GM10248 (cell line): ENCODE measurements around the gene IL1RAPL1.

Experiments used
- CTCF ChIA-PET: fragments of 300-600 bp; sonication (Branson Sonifier 250); formaldehyde crosslinking; extraction: SDS; loops from one replicate; lab custom pipeline; 2021; ENCODE audit warnings: antibody characterized with exemption; lab: Yijun Ruan, JAX
- POLR2A ChIA-PET: fragments of 350-650 bp; sonication (Branson Sonifier 250); formaldehyde crosslinking; extraction: SDS; loops from one replicate; lab custom pipeline; 2020; ENCODE audit warnings: antibody characterized with exemption; lab: Yijun Ruan, JAX
- DNase-seq: peaks from one replicate; pipeline ENCODE4 v3.0.0; 2012; ENCODE audit errors: extremely low spot score
- CTCF ChIP-seq: IDR thresholded peaks from 2 replicates; pipeline ENCODE4 v1.5.1; 2012; ENCODE audit warnings: mild to moderate bottlenecking, low read depth; ENCODE audit errors: extremely low read depth, missing control alignments, control extremely low read depth

The IL1RAPL1 gene

GRCh38 chrX:28586981-28587551, at the start of gene IL1RAPL1:
IL1RAPL1 (plus strand) TSS chrX:28587446.
- TF ChIP-seq CTCF, result no peak
- no peak for DNase-seq
- ChIA-PET CTCF (no interaction called here), POLR2A (no interaction called here)

- ChIA-PET POLR2A (no interaction called here), CTCF (no interaction called here)
- DNase-seq, result no peak
- TF ChIP-seq CTCF, result no peak
Observed at GRCh38 chrX:28542791-28543190, 44.5 kb upstream of the IL1RAPL1 start.

- ChIA-PET POLR2A (no interaction called here), CTCF (no interaction called here)
- no peak for DNase-seq
- no peak for TF ChIP-seq CTCF
Observed at GRCh38 chrX:28549838-28550237, 37.4 kb upstream of the IL1RAPL1 start.

GRCh38 chrX:28550331-28550872, 36.8 kb upstream of the IL1RAPL1 start:
- no peak for DNase-seq
- CTCF ChIA-PET, result no interaction called here
- no peak for TF ChIP-seq CTCF
- POLR2A ChIA-PET, result no interaction called here

- DNase-seq, result no peak
- POLR2A ChIA-PET, result no interaction called here
- CTCF ChIA-PET, result no interaction called here
Observed at GRCh38 chrX:28552322-28552721, 34.9 kb upstream of the IL1RAPL1 start.

More at GRCh38 chrX:28552322-28552721, 34.9 kb upstream of the IL1RAPL1 start:
- no peak for TF ChIP-seq CTCF
